ENCODE data around the gene DPH2. TPM values are rescaled to one million over a fixed set of nuclear protein-coding genes. Genes with fewer than 3 reads are reported as not detected.

DPH2 gene
- total RNA-seq, 1 experiment from 2014 or later = 41.2 TPM

DNA sequence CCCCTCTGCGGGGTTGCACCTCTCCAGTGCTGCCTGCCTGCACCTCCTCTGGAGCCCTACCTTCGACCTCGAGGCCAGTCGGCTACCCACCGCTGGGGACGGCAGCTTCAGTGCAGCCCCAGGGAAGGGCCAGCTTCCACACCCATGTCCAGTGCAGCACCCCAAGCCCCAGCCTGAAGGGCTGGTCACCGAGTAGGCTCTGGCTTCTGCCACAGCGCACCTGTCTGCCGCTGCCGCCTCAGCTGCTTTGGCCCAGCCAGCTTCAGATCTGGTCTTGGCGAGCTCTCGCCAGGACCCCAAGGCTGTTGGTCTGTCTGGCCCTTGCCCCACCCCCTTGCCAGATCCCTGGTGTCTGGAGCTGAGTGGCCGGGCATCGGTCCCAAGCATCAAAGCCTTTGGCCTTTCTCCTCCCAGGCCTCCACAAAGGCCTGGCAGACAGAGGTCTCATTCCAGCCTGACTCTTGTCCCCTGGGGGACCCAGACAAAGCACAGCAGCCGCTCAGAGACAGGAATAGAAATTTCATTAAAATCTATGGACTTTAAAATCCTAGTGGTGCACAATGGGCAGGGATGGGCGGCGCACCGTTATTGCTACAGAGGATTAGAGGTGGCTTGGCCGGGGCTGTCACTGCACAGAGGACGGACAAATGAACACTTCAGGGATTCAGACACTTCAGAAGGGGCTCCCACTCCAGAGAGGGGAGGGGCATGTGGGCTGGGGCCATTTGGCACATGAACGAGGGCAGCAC is 26.3 kb downstream of the DPH2 start:
- intact Hi-C loops (cut with micrococcal nuclease; ENCODE audit: unreplicated experiment) = no loop called here
- Mint-ChIP-seq H3K4me3 (ENCODE audit: low read depth, unreplicated experiment) (no peak overlapping the region), H3K36me3 (ENCODE audit: insufficient read depth, unreplicated experiment) (peaks cover 76% of the 10 kb centered on the region), H3K27ac (ENCODE audit: unreplicated experiment) (no peak overlapping the region), H3K4me1 (ENCODE audit: low read depth, unreplicated experiment) (peaks cover 31% of the 10 kb centered on the region), H3K9me3 (ENCODE audit: low read depth, unreplicated experiment) (no peaks in the 10 kb centered on the region), H3K27me3 (ENCODE audit: unreplicated experiment) (no peaks in the 10 kb centered on the region)
- no TSS peak for BruUV-seq (replicated peaks)
- no peak for DNase-seq
- CTCF ChIA-PET = interaction anchor here (0.5 kb wide), 1 partner anchor 563 kb away, joined by 3 read pairs; no protein-coding TSS in a partner anchor
- TF ChIP-seq, protein P1, sequence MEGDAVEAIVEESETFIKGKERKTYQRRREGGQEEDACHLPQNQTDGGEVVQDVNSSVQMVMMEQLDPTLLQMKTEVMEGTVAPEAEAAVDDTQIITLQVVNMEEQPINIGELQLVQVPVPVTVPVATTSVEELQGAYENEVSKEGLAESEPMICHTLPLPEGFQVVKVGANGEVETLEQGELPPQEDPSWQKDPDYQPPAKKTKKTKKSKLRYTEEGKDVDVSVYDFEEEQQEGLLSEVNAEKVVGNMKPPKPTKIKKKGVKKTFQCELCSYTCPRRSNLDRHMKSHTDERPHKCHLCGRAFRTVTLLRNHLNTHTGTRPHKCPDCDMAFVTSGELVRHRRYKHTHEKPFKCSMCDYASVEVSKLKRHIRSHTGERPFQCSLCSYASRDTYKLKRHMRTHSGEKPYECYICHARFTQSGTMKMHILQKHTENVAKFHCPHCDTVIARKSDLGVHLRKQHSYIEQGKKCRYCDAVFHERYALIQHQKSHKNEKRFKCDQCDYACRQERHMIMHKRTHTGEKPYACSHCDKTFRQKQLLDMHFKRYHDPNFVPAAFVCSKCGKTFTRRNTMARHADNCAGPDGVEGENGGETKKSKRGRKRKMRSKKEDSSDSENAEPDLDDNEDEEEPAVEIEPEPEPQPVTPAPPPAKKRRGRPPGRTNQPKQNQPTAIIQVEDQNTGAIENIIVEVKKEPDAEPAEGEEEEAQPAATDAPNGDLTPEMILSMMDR (IDR thresholded peaks at IDR 0.05; ENCODE audit: unreplicated experiment) = no peak

DNA sequence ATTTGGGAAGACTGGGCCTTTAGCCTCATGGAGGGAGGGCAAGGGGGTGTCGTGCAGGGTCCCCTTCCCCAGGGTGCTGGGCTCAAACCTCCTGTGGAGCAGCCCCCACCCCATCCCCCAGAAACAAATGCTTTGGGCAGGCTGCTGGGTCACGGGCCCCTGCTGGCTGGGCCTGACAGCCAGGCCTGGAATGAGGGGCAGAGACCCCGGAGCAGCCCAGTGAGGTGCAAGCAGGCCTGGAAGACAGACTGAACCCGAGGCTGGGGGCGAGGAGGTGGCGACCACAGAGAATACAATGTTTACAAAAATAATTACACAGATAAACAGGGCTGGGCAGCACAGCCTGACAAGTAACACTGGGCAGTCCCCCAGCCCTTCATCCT is 26.9 kb downstream of the DPH2 start:
- no peak overlapping the region for H3K27ac Mint-ChIP-seq (ENCODE audit: unreplicated experiment)
- peaks cover 71% of the 10 kb centered on the region for H3K36me3 Mint-ChIP-seq (ENCODE audit: insufficient read depth, unreplicated experiment)
- CTCF ChIA-PET = no interaction called here

GRCh38 chr1:43997295-43997999 is 27.6 kb downstream of the DPH2 start:
- Mint-ChIP-seq H3K27me3 (ENCODE audit: unreplicated experiment) (no peaks in the 10 kb centered on the region), H3K27ac (ENCODE audit: unreplicated experiment) (no peak overlapping the region), H3K4me1 (ENCODE audit: low read depth, unreplicated experiment) (peaks cover 23% of the 10 kb centered on the region), H3K36me3 (ENCODE audit: insufficient read depth, unreplicated experiment) (peaks cover 63% of the 10 kb centered on the region), H3K4me3 (ENCODE audit: low read depth, unreplicated experiment) (no peak overlapping the region), H3K9me3 (ENCODE audit: low read depth, unreplicated experiment) (no peaks in the 10 kb centered on the region)
- TF ChIP-seq, protein P1 (IDR thresholded peaks at IDR 0.05; ENCODE audit: unreplicated experiment) = no peak
- DNase-seq = no peak
- intact Hi-C loops (cut with micrococcal nuclease; ENCODE audit: unreplicated experiment) = no loop called here
- CTCF ChIA-PET = no interaction called here
- no TSS peak for BruUV-seq (replicated peaks)

More for the DNA sequence above, 26.9 kb downstream of the DPH2 start:
- no peaks in the 10 kb centered on the region for H3K9me3 Mint-ChIP-seq (ENCODE audit: low read depth, unreplicated experiment)
- TF ChIP-seq, protein P1 (IDR thresholded peaks at IDR 0.05; ENCODE audit: unreplicated experiment) = no peak
- intact Hi-C loops (cut with micrococcal nuclease; ENCODE audit: unreplicated experiment) = no loop called here
- no peak overlapping the region for H3K4me3 Mint-ChIP-seq (ENCODE audit: low read depth, unreplicated experiment)
- peaks cover 30% of the 10 kb centered on the region for H3K4me1 Mint-ChIP-seq (ENCODE audit: low read depth, unreplicated experiment)
- no TSS peak for BruUV-seq (replicated peaks)
- DNase-seq = no peak
- no peaks in the 10 kb centered on the region for H3K27me3 Mint-ChIP-seq (ENCODE audit: unreplicated experiment)

DNA sequence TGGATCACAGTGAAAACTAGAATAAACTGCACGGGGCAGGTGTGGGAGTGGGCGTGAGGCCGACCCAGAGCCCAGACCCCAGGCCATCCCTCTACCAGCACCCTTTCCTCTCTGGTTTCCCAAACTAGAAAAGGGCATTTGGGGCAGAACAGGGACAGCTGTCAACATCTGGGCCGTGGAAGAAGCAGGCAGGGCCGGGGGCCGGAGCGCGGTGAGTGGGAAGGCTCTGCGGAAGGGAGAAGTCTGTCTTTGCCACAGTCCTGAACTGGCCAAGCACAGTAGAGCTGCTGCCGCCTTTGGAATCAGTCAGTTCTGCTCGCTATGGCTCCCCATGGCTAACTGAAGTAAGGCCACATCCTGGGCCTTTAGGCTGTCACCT is 28.2 kb downstream of the DPH2 start:
- Mint-ChIP-seq H3K4me3 (ENCODE audit: low read depth, unreplicated experiment) (no peak overlapping the region), H3K27me3 (ENCODE audit: unreplicated experiment) (no peaks in the 10 kb centered on the region), H3K27ac (ENCODE audit: unreplicated experiment) (no peak overlapping the region), H3K9me3 (ENCODE audit: low read depth, unreplicated experiment) (no peaks in the 10 kb centered on the region), H3K4me1 (ENCODE audit: low read depth, unreplicated experiment) (peaks cover 17% of the 10 kb centered on the region), H3K36me3 (ENCODE audit: insufficient read depth, unreplicated experiment) (peaks cover 58% of the 10 kb centered on the region)
- CTCF ChIA-PET = no interaction called here
- intact Hi-C loops (cut with micrococcal nuclease; ENCODE audit: unreplicated experiment) = no loop called here
- DNase-seq = no peak
- TF ChIP-seq, protein P1 (IDR thresholded peaks at IDR 0.05; ENCODE audit: unreplicated experiment) = no peak
- no TSS peak for BruUV-seq (replicated peaks)
